Peyer's patch (tissue), 4 donors: Measurements from ENCODE around the gene C3orf38. TPM values are rescaled to one million over a fixed set of nuclear protein-coding genes. Genes with fewer than 3 reads are reported as not detected.
"Not testable (repeated sequence)": the region's sequence is repeated elsewhere in the genome, so short reads cannot be mapped to it uniquely, and the experiment has no call there.

Source experiments
- DNase-seq, 3 donors: peaks; one replicate each; pipeline ENCODE4 v3.0.0-alpha.2; 2017 to 2019
- H3K27ac ChIP-seq, 4 donors: fragments of 200-600 bp; sonication (generic); one replicate each; pipeline ENCODE4 v1.5.1; 2016 to 2019
- H3K27me3 ChIP-seq, 2 donors: fragments of 200-600 bp; sonication (generic); one replicate each; pipeline ENCODE4 v1.5.1; 2019
- H3K36me3 ChIP-seq, 3 donors: fragments of 200-600 bp; sonication (generic); one replicate each; pipeline ENCODE4 v1.5.1; 2016 to 2019
- H3K4me1 ChIP-seq, 4 donors: fragments of 200-600 bp; sonication (generic); one replicate each; pipeline ENCODE4 v1.5.1; 2016 to 2019
- H3K4me3 ChIP-seq, 4 donors: fragments of 200-600 bp; sonication (generic); 1 replicate in 3 of 4; 2 replicates in 1 of 4; pipeline ENCODE4 v1.5.1; 2016 to 2019; ENCODE audit warnings: mild to moderate bottlenecking in 1 of 4
- H3K9me3 ChIP-seq, 4 donors: fragments of 200-600 bp; sonication (generic); one replicate each; pipeline ENCODE4 v1.5.1; 2016 to 2019; ENCODE audit warnings: mild to moderate bottlenecking in 1 of 4
- CTCF ChIP-seq, 6 experiments: fragments of 450-650 bp in 4 of 6; fragments of 200-600 bp in 2 of 6; sonication (generic) in 1 of 6; IDR thresholded peaks; one replicate each; pipeline ENCODE4 v1.5.1; 2017 to 2019; ENCODE audit warnings: antibody characterized with exemption in 6 of 6, mild to moderate bottlenecking in 3 of 6, moderate library complexity in 1 of 6
- POLR2A ChIP-seq, 2 donors: fragments of 450-650 bp; IDR thresholded peaks; one replicate each; pipeline ENCODE4 v1.5.1; 2017; ENCODE audit warnings: antibody characterized with exemption in 2 of 2, mild to moderate bottlenecking in 2 of 2, moderate library complexity in 2 of 2
- total RNA-seq, 4 donors: library from RNA; depleted of rRNA; stranded (reverse); fragments of >200 nt; gene quantifications; one replicate each; pipeline ENCODE4 v1.1.0, GENCODE V29; 2016

Gene C3orf38
- total RNA-seq, 4 donors from 2014 or later: 17.4 to 23.8 (median 19.4) TPM

DNA sequence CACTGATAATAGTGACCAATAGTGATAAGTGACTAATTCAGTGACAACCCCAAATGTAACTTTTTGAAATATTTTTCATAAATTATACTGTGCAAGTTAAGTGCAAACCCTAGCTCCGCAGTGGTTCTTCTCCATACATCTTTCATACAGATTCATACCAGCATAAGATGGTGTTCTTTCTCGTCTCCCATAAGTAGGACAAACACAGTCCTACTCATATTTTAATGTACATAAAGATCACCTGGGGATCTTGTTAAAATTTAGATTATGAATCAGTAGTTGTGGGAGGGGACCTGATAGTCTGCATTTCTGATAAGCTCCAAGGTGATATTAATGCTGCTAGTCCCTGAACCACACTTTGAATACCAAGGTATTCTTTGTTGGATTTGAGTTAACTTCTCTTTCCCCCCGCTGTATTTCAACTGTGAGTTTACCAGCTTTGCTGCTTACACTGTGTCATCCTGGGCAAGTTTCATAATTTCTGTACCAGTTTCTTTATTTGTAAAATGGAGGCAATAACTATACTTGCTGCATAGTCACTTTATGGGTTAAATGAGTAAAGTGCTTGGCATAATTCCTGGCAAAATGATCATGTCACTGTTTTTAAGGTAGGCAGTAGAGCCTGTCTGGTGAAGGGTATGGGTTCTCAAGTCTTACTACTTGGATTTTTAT lies 34.7 kb upstream of the C3orf38 start:
- Histone ChIP-seq H3K4me1 (no peaks in the 10 kb centered on the region), H3K27ac (no peak overlapping the region), H3K27me3 (no peaks in the 10 kb centered on the region), H3K4me3 (no peak overlapping the region), H3K36me3 (peaks cover 0 to 10% (median 0%) of the 10 kb centered on the region in 3 donors), H3K9me3 (no peaks in the 10 kb centered on the region)
- no peak for DNase-seq
- TF ChIP-seq POLR2A (IDR thresholded peaks at IDR 0.05): no peak

GRCh38 chr3:88117683-88118082 lies 32.1 kb upstream of the C3orf38 start:
- DNase-seq: no peak
- Histone ChIP-seq H3K4me1 (no peaks in the 10 kb centered on the region), H3K36me3 (peaks cover 0 to 10% (median 0%) of the 10 kb centered on the region in 3 donors), H3K27ac (no peak overlapping the region), H3K9me3 (no peaks in the 10 kb centered on the region), H3K4me3 (no peak overlapping the region), H3K27me3 (no peaks in the 10 kb centered on the region)
- TF ChIP-seq CTCF (IDR thresholded peaks at IDR 0.05) (no peak), POLR2A (IDR thresholded peaks at IDR 0.05) (no peak)

- DNase-seq, H3K9me3 ChIP-seq, H3K27me3 ChIP-seq, H3K4me3 ChIP-seq, H3K27ac ChIP-seq, H3K4me1 ChIP-seq: not testable (repeated sequence)
- H3K36me3 ChIP-seq: peaks cover 0 to 10% (median 0%) of the 10 kb centered on the region in 3 donors
Measured at GRCh38 chr3:88118603-88119002, 31.2 kb upstream of the C3orf38 start.

- DNase-seq: no peak
- TF ChIP-seq POLR2A (IDR thresholded peaks at IDR 0.05) (no peak), CTCF (IDR thresholded peaks at IDR 0.05) (no peak)
- Histone ChIP-seq H3K9me3 (no peaks in the 10 kb centered on the region), H3K4me3 (no peak overlapping the region), H3K27ac (no peak overlapping the region), H3K27me3 (no peaks in the 10 kb centered on the region), H3K36me3 (peaks cover 0 to 5% (median 0%) of the 10 kb centered on the region in 3 donors), H3K4me1 (no peaks in the 10 kb centered on the region)
Measured at GRCh38 chr3:88123526-88123925, 26.2 kb upstream of the C3orf38 start.

- peaks cover 0 to 51% (median 0%) of the 10 kb centered on the region in 3 donors for H3K36me3 ChIP-seq
- TF ChIP-seq POLR2A (IDR thresholded peaks at IDR 0.05) (no peak), CTCF (IDR thresholded peaks at IDR 0.05) (no peak)
- H3K27me3 ChIP-seq: no peaks in the 10 kb centered on the region
- H3K4me1 ChIP-seq: no peaks in the 10 kb centered on the region
- H3K4me3 ChIP-seq: no peak overlapping the region
- no peak overlapping the region for H3K27ac ChIP-seq
- DNase-seq: no peak
- H3K9me3 ChIP-seq: no peaks in the 10 kb centered on the region
Measured at GRCh38 chr3:88131695-88132094, 18.1 kb upstream of the C3orf38 start.

DNA sequence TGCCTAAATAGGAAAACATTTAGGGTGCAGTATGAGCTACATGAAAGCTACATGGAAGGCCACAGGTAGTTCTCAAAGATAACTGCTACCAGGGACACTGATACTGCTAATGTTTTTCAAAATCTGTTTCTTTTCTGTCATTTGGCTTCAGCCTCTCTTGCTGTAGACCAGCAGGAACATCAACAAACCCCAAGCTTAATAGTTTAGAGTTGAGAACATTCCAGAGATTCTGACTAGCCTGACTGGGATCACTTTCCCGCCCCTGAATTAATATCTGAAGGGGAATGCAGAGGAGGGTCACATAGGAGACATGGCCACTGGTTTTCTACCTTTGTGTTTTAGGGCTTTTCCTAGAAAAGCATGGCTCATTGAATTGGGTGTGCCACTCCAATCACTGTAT lies 16.9 kb upstream of the C3orf38 start:
- Histone ChIP-seq H3K27me3 (no peaks in the 10 kb centered on the region), H3K4me1 (no peaks in the 10 kb centered on the region), H3K4me3 (no peak overlapping the region), H3K36me3 (peaks cover 0 to 54% (median 0%) of the 10 kb centered on the region in 3 donors), H3K27ac (no peak overlapping the region), H3K9me3 (no peaks in the 10 kb centered on the region)
- no peak for TF ChIP-seq POLR2A (IDR thresholded peaks at IDR 0.05)
- no peak for TF ChIP-seq CTCF (IDR thresholded peaks at IDR 0.05)
- DNase-seq: no peak
